AG10803 (cell line): ENCODE measurements around the gene CDK9.

ENCODE experiments used
- DNase-seq: peaks from one replicate; pipeline ENCODE4 v3.0.0; 2010; ENCODE audit warnings: low read depth
- H3K4me3 ChIP-seq: 2 replicates; pipeline ENCODE4 v1.5.1; 2011; ENCODE audit warnings: mild to moderate bottlenecking, low read length, control low read depth
- CTCF ChIP-seq: conservative IDR thresholded peaks from 2 replicates; pipeline ENCODE4 v1.5.1; 2011; ENCODE audit warnings: mild to moderate bottlenecking, low read length, control low read depth, inconsistent platforms

Gene CDK9

DNA sequence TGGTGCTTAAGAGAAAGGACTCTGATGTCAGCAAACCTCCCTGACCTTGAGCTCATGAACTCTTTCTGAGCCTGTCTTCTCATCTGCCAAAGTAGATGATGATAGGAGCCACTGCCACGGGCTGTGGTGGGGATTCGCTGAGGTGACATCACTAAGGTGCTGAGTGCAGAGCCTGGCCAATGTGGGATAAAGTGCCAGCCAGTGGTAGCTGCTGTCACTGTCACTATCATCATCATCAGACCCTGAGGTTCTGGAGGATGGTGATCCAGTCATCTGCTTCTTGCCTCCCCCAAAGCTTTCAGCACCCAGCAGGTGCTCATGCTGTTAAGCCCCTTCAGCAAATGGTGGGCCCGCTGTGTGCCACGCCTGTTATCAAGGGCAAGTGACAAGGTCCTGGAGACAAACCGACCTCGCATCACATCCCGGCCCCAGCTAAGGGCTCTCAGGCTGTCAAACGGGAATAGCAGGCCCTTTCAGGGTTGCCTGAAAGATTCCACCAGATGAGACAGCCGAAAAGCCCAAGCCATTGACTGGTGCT, 23.2 kb downstream of the CDK9 start:
- H3K4me3 ChIP-seq: no peak overlapping the region
- no peak for TF ChIP-seq CTCF
- DNase-seq: no peak

DNA sequence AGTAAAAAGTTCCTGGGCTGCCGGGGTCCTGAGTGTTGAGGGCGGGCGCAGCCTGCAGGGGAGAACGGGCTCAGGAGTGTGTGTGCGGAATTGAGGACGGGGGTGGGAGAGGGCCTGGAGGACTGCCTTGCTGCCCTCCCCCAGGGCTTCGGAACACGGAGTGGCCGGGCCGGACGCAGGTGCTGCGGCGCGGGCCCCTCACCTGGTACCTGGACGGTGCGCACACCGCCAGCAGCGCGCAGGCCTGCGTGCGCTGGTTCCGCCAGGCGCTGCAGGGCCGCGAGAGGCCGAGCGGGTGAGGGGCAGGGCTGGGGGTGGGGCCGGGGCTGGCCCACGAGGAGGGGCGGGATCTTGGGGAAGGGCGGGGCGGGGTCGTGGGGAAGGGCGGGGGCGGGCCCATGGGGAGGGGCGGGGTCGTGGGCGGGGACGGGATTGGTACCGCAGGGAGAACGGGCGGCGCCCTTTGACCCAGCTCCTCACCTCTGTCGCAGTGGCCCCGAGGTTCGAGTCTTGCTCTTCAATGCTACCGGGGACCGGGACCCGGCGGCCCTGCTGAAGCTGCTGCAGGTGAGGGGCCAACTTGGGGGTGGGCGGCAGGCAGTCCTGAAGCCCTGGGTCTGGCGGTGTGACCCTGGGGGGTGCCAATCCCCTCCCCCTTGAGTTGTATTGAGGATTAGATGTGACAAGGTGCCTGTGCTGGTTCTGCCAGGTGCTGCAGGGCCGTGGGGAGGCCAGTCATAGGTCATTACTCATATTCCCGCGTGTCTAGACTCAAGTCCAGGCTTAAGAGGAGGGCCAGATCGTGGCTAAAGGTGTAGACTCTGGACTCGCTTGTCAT, 23.9 kb downstream of the CDK9 start:
- no peak for DNase-seq
- H3K4me3 ChIP-seq: no peak overlapping the region
- TF ChIP-seq CTCF: no peak

DNA sequence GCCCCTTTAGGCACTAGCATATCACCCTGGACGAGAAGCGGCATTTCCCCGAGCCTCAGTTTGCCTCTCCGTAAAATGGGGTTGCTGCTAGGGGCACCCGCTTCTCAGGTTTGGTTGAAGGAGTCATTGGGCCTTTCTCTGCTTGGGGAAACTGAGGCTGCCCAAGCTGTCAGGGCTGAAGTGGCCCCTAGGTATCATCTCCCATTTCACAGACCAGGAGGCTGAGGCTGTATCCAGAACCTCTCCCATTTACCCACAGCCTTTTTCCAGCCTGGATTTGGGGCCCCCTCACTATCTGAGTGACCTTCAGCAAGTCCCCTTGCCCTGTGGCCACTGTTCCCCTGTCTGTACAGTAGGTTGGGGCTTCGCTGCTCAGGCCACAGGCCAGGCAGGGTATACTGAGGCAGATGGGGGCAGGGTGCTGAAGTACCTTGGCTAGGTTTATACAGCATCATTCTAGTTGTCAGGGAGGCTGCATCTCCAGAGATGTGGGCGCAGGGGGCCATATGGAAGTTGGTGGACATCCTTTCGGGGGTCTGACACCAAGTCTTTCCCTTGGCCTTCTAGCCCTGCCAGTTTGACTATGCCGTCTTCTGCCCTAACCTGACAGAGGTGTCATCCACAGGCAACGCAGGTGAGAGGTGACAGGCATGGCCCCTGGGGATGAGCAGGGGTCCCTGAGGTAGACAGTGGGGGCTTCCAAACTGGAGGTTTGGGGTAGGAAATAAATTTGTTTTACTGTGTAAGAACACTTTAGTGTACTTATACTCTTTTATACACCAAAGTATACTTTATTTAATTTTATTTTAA, 24.7 kb downstream of the CDK9 start:
- no peak for TF ChIP-seq CTCF
- no peak for DNase-seq
- H3K4me3 ChIP-seq: no peak overlapping the region

DNA sequence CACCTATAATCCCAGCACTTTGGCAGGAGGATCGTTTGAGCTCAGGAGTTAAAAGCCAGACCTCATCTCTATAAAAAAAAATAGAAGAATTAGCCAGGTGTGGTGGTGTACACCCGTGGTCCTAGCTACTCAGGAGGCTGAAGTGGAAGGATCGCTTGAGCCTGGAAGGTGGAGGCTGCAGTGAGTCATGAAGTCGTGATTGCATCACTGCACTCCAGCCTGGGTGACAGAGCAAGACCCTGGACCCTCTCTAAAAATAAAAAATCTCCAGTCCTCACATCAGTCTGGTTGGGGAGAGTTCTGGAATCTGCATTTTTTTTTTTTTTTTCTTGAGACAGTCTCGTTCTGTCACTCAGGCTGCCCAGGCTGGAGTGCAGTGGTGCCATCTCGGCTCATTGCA, 26.2 kb downstream of the CDK9 start:
- H3K4me3 ChIP-seq: no peak overlapping the region
- no peak for TF ChIP-seq CTCF
- no peak for DNase-seq

GRCh38 chr9:127812936-127813675, 27.3 kb downstream of the CDK9 start:
- TF ChIP-seq CTCF: no peak

DNA sequence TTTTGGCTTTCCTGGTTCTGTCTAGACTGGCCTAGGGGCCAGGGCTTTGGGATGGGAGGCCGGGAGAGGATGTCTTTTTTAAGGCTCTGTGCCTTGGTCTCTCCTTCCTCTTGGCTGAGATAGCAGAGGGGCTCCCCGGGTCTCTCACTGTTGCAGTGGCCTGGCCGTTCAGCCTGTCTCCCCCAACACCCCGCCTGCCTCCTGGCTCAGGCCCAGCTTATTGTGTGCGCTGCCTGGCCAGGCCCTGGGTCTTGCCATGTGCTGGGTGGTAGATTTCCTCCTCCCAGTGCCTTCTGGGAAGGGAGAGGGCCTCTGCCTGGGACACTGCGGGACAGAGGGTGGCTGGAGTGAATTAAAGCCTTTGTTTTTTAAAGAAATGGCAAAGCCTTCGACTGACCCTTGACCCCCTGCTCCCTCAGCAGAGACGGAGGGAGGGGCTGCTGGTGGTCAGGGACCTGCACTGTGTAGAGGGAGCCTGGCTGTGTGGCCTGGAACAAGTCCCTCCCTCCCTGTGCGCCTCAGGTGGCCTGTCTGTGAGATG, 27.9 kb downstream of the CDK9 start:
- TF ChIP-seq CTCF: no peak
- H3K4me3 ChIP-seq: no peak overlapping the region
- DNase-seq: no peak

More at GRCh38 chr9:127812936-127813675, 27.3 kb downstream of the CDK9 start:
- no peak for DNase-seq
- no peak overlapping the region for H3K4me3 ChIP-seq
